HG03571 (cell line): ENCODE data around the gene TEKTIP1.
"Not testable (repeated sequence)": the region's sequence is repeated elsewhere in the genome, so short reads cannot be mapped to it uniquely, and the experiment has no call there.

Source experiments
- ATAC-seq: cut with Tn5 transposase; IDR thresholded peaks from one replicate; pipeline ENCODE4 v1.9.1; 2021; ENCODE audit not compliant: unreplicated experiment

TEKTIP1 gene

DNA sequence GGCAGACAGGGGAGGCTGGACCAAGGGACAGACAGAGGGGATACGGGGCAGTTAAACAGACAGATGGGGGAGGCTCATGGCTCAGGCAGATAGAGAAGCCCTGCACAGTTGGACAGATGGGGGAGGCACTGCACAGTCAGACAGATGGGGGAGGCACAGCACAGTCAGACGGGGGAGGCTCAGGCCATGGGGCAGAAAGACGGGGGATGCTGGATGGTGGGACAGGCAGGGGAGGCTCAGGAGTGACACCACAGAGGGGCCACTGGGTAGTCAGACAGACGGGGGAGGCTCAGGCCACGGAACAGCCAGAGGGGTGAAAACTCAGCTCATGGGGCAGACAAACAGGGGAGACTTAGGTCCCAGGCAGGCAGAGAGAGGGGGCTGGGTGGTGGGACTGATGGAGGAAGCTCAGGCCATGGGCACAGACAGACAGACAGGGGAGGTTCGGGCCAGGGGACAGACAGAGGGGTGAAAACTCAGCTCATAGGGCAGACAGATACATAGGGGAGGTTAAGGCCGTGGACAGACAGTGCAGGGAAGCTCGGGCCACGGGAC, 17.5 kb downstream of the TEKTIP1 start:
- ATAC-seq = no peak

DNA sequence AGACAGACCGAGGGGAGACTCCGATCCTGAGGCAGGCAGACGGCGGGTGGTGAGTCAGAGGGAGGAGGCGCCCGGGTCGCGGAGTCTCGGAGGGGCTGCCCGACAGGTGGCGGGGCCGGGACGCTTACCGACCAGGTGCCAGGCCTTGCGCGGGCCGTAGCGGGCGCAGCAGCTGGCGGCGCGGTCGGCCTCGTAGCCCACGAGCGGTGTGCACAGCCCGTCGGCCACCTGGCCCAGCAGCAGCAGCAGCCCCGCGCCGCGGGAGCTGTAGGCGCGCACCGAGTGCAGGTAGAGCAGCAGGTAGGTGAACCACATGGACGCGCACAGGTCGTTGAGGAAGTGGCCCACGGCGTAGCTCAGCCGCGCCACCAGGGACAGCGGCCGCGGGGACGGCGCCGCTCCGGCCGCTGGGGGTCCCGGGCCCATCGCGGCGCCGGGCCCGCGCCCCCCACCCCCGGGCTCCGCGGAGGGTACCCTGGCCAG, 18.0 kb downstream of the TEKTIP1 start:
- ATAC-seq = no peak

DNA sequence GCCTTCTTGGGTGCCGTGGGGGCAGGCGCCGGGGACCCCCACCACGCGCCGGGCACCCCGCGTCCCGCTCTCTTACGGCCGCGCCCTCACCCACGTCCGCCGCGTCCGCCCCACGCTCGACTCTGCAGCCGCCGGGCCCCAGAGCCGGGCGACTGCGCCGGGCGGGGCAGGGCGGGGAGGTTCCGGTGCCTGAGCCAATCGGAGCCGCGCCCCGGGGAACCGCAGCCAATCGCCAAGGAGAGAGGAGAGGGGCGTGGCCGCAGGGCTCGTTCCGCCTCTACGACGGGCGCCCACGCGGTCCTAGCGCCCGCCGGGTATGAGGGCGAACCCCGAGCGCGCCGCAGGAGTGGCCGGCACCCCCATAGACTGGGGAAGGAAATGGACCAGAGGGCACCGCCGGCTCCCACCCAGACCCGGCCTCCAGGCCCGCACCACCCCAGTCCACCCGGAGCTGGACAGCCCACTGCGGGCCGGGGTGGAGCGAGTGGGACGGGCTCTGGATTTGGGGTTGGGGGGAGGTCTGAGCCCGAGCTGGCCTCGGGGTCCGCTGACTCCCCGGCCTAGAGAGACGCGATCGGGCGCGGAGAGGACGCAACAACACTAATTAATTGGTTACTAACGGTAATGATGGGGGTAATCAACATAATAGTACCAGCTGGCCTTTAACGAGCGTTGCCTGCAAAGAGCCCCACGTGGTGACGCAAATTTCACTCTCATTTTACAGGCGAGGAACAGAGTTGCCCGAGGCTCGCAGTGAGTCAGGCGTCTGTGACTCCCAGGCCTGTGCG, 18.7 kb downstream of the TEKTIP1 start, which contains the start of gene MFSD12:
TSS of gene MFSD12 (minus strand) at position 126 of the 788 bp plus-strand sequence. CDS start 183 bp downstream, outside the sequence.
- ATAC-seq = peak; percentile 74

DNA sequence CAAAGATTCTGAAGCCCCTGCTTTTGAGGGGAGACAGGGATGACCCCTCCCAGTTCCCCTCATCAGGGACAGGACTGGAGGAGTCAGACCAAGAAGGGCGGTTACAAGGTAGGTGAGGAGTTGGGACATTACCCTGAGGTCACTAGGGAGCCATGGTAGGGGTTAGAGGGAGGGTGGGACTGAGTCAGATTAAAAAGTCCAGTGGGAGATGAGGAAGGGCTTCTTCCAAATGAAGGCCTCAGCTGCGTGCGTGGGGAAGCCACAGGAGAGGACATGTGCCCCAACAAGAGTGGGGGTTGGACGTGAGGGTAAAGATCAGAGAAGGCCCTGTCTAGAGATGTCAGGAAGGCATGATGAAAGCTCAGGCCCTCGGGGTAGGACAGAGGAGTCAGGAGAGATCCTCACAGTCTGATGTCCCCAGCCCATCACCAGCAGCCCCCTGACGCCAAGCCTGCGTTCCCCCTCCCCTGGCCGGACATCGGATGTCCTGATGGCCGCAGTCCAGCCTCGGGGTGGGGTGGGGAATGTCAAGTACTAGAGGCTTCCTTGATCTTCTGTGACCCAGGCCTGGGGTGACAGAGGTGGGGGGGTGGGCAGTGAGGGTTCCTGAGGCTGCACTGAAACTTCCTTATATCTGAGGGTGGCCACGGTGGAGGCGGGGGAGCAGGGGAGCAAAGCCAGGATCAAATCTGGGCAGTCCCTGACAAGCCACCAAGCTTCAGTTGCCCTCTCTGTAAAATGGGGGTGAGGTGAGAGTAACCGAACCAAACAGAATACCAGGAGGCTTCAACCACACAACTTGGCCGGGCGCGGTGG, 24.9 kb downstream of the TEKTIP1 start:
- no peak for ATAC-seq

DNA sequence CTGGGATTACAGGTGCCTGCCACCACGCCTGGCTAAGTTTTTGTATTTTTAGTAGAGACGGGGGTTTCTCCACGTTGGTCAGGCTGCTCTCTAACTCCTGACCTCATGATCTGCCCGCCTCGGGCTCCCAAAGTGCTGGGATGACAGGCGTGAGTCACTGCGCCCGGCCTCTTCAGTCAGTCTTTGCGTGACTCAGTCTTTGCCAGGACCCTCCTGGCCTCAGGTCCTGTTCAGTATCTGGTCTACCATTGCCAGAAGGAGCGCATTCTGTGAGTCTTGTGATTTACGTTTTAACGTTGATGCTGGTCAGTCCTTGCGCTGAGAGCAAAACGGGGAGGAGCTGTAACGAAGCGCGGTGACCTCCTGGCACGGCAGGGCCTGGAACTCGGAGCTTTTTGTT, 26.2 kb downstream of the TEKTIP1 start:
- ATAC-seq = no peak

DNA sequence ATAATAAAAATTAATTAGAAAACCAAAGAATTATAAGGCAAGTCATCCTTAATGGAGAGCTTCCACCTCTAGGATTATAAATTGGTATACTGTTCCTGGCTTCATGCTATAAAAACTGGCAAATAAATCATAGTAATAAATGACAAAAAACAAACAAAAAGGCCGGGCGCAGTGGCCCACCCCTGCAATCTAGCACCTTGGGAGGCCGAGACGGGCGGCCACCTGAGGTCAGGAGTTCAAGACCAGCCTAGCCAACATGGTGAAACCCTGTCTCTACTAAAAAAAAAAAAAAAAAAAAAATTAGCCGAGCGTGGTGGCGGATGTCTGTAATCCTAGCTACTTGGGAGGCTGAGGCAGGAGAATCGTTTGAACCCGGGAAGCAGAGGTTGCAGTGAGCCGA, 31.1 kb downstream of the TEKTIP1 start:
- ATAC-seq = not testable (repeated sequence)

DNA sequence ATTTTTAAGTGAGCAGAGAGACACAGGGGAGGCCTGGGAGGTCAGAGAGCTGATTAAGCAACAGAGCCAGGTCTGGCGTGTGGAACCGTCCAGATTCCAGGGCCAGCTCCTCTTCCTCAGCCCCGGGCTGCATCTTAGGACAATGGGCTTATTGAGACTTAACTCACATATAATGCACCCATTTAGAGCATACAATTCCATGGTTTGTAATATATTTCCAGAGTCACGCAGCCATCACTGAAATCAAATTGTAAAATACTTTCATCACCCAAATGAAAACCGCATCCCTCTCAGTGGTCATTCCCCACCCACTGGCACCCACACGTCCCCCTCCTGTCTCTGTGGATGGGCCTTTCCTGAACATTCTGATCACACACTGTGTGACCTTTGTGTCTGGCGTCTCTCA, 31.6 kb downstream of the TEKTIP1 start:
- ATAC-seq = no peak

DNA sequence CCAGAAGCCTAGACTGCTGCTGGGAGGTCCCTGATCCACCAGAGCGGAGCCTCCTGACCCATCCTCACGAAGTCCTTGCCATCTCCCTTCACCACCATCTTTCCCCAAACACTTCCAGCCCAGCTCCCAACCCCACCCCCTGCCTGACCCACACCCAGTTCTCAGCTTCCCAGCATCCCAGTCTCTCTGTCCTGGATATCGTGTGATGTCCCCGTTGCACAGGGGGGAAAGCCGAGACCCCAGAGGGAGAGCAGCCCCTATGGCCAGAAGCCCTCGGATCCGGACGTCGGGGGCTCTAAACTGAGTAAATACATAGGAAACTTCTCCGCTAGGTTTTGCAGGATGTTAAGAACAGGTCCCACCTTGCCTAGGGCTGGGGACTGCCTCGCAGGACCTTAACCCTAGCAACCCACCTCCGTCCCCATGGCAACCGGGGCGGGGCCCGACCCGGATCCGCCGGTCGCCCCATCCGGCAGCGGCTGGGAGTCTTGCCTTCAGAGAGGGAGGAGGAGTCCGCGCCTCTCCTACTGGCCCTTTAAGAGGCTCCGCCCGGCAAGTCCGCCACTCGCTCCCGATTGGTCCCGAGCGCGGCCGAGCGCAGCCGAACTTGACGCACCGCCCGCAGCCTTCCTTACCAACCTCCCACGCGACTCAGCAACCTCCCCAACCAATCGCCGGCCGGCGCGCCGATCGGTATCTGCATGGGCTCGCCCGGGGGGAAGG, 33.3 kb downstream of the TEKTIP1 start:
- ATAC-seq = peak; percentile 86

DNA sequence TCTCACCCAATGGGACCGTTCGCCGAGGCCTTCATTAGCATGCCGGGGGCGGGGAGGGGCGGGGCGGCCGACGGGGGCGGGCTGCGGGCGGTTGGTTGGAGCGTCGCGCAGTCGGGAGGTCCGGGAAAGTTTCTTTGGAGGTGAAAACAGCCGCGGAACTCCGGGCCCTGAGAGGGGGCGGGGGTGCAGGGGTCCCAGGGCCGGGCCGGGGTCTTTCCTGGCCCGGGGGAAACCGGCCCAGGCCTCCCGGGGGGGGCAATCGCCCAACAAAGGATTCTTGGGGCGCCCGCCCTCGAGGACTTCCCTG, 33.8 kb downstream of the TEKTIP1 start, which contains the start of gene HMG20B:
TSS of gene HMG20B (plus strand) at position 90 of the 307 bp plus-strand sequence. CDS start 366 bp downstream, outside the sequence.
- no peak for ATAC-seq

DNA sequence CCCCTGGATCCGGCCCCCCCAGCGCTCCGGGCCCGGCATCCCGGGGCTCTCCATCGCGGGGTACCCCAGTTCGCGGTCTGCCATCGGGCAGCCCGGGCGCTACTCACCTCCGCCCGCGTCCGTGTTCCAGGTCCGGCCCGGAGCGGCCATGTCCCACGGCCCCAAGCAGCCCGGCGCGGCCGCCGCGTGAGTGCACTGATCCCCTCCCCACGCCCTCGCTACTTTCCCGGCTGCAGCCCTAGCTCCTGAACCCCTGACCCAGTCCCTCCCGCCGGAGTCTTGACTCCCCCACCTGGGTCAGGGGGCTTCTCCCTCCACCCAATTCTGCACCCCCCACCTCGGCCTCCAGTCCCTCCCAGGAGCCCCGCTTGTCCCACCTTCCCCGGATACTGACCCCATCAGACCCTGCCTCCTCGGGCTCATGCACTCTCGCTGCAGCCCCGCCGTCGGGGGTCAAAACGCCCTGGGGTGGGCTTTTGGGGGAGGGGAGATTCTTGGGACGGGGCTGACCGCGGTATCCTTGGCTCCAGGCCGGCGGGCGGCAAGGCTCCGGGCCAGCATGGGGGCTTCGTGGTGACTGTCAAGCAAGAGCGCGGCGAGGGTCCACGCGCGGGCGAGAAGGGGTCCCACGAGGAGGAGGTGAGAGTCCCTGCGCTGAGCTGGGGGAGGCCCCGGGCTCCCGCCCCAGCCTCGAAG, 34.3 kb downstream of the TEKTIP1 start:
- ATAC-seq = no peak

DNA sequence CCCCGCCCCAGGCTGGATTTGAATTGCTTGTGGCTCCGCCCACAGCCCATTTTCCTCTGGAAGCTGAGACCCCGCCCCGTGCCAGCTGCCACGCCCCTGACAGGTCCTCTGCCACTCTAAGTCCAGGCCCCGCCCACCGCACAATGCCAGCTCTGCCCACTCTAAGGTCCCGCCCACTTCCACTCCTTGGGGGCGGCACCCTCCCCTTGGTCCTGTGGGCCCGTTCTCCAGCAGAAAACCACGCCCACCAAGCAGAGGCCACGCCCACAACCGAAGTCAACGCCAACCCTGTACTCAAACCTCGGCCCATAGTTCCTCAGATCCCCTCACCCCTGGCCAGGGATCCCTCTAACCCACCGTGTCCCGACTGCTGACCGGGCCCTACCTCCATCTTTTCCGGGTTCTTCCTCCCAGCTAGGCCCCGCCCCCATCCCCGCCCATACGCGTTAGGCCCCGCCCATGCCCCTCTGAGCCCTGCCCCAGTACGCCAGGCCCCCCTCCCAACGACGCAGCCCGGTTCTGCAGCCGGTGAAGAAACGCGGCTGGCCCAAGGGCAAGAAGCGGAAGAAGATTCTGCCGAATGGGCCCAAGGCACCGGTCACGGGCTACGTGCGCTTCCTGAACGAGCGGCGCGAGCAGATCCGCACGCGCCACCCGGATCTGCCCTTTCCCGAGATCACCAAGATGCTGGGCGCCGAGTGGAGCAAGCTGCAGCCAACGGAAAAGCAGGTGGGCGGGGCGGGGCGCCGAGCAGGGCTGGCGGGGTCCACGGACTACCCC, 35.1 kb downstream of the TEKTIP1 start:
- no peak for ATAC-seq

DNA sequence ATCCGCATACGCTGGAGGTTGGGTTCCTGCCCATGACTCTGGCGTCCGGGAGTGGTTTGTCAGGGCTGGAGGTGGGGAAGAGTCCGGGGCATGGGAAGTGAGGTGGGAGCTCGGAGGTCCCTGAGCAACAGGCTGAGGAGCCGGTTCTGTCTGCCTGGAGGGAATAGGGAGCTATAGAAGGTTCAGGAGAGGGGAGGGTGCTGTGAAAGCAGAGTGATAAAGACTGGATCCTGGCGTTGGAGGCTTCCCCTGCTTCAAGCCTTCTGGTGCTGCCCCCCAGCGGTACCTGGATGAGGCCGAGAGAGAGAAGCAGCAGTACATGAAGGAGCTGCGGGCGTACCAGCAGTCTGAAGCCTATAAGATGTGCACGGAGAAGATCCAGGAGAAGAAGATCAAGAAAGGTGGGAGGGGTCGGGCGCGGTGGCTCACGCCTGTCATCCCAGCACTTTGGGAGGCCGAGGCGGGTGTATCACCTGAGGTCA, 36.3 kb downstream of the TEKTIP1 start:
- ATAC-seq = no peak

DNA sequence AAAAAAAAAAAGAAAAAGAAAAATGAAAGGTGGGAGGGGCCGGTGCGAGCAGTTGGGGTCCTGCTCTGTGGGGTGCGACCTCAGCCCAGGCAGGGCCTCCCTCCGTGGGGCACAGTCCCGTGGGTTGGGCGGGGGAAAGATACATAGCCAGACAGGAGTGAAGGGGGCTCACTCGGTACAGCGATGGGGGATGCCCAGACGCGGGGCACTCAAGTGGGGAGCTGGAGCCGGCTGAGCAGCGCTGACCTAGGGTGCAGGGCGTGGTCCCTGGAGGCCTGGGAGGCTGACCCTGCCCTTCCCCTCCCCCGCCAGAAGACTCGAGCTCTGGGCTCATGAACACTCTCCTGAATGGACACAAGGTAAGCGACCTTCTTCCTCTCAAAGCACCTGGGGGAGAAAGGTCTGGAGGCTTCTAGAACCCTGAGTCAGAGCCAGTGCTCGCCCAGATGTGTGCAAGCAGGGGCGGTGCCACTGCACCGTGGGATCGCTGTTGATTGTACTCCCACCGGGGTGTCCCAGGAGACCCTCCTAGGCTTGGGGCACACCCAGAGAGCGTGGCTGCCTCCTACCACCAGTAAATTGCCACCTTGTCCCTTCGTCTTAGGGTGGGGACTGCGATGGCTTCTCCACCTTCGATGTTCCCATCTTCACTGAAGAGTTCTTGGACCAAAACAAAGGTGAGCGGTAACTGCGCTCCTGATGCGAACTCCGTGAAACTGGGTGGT, 37.1 kb downstream of the TEKTIP1 start:
- ATAC-seq = no peak

DNA sequence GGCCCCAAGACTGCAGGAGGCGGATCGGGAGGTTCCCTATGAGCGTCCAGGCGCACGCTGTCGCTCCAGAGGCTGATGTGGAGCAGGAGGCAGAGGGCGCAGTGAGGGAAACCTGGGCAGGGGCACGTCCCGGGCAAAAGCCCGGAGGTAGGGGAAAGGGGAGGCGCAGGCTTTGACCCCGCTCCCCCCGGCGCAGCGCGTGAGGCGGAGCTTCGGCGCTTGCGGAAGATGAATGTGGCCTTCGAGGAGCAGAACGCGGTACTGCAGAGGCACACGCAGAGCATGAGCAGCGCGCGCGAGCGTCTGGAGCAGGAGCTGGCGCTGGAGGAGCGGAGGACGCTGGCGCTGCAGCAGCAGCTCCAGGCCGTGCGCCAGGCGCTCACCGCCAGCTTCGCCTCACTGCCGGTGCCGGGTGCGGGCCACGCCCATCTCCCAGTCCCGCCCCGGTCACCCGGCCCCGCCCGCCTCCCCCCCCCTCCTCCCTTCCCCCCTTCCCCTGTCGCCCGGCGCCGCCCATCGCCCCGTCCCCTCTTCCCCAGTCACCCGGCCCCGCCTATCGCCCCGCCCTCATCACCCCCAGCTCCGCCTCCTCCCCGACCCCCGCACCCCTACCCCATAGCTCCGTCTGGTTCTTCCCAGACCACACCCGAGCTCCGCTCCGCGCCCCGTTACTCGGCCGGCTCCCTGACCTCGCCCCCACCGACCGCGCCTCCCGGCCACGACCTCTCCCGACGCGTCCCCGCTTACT, 37.9 kb downstream of the TEKTIP1 start:
- no peak for ATAC-seq

DNA sequence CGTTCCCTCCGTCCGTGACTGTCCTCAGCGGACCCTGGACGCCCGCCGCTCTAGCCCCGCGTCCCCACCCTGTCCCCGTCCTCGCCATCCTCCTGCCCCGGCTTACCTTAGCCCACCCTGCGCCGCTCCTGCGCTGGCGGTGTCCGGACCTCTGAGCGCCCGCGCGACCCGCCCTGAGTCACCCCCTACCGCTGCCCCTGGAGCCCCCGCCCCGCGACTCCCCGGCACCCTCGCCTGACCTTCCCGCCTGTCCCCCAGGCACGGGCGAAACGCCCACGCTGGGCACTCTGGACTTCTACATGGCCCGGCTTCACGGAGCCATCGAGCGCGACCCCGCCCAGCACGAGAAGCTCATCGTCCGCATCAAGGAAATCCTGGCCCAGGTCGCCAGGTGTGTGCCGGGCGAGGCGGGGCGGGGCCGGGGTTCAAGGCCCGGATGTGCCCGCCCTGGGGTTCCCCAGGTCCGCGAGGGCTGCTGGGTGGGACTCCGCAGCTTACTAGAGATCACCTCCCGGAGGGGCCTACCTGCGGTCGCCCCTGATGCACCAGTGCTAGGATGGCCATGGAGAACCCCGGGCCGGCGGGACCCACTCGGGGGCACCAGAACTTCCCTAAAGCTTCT, 38.9 kb downstream of the TEKTIP1 start:
- no peak for ATAC-seq

DNA sequence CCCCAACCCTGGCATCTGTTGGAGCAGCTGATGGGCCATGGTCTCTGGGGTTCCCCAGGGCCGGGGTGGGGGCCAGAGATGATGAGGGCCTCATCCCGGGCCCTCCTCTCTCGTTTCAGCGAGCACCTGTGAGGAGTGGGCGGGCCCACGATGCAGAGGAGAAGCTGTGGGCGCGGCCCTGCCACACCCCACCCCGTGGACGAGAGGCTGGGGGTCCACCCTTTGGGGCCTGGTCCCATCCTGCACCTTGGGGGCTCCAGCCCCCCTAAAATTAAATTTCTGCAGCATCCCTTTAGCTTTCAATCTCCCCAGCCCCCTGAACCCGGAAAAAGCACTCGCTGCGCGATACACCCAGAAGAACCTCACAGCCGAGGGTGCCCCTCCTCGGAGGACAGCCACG, 39.4 kb downstream of the TEKTIP1 start:
- ATAC-seq = no peak

DNA sequence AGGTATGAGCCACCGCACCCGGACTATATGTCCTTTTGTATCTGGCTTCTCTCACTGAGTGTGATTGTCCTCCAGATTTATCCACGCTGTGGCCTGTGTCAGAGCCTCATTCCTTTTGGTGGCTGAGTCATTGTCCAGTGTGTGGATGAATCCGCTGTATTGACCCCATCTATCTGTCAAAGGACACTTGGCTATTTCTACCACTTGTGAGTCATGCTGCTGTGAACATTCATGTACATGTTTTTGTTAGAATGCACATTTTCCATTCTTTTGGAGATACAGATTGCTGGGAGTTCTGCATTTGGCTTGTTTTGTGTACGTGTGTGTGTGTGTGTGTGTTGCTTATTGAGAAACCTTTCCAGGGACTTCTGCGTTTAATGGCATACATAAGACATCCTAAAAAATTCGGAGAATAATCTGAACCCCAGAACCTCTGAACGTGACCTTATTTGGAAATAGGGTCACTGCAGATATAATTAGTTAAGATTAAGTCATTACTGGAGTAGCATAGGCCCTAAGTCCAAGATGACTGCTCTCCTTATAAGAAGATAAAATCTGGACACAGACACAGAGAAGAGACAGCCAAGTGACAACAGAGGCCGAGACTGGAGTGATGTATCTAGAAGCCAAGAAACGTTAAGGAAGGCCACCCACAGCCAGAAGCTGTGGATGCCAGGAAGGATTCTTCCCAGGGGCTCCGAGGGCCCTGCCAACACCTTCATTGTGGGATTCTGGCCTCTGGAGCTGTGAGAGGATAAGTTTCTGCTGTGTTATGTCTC, 41.4 kb downstream of the TEKTIP1 start:
- no peak for ATAC-seq
